GM18511 (cell line): Measurements from ENCODE around the gene DMAP1.

Source experiments
- ATAC-seq: cut with Tn5 transposase; IDR thresholded peaks from one replicate; pipeline ENCODE4 v1.9.1; 2021; ENCODE audit warnings: mild to moderate bottlenecking, moderate library complexity; ENCODE audit not compliant: unreplicated experiment

DMAP1 gene

GRCh38 chr1:44228218-44228617, 14.9 kb downstream of the DMAP1 start:
- no peak for ATAC-seq

- no peak for ATAC-seq
These were observed 16.3 kb downstream of the DMAP1 start for GRCh38 chr1:44229435-44230167.

GRCh38 chr1:44230796-44231195, 17.5 kb downstream of the DMAP1 start:
- no peak for ATAC-seq

GRCh38 chr1:44233593-44233992, 20.3 kb downstream of the DMAP1 start:
- ATAC-seq: no peak

- ATAC-seq: no peak
These were observed 22.5 kb downstream of the DMAP1 start for GRCh38 chr1:44235808-44236207.

- ATAC-seq: no peak
These were observed 23.4 kb downstream of the DMAP1 start for GRCh38 chr1:44236490-44237272.

GRCh38 chr1:44237721-44238457, 24.6 kb downstream of the DMAP1 start:
- ATAC-seq: no peak

- ATAC-seq: no peak
These were observed 25.4 kb downstream of the DMAP1 start for GRCh38 chr1:44238660-44239059.

GRCh38 chr1:44239331-44239960, 26.2 kb downstream of the DMAP1 start:
- no peak for ATAC-seq

GRCh38 chr1:44239961-44240371, 26.7 kb downstream of the DMAP1 start:
- no peak for ATAC-seq

- no peak for ATAC-seq
These were observed 27.8 kb downstream of the DMAP1 start for GRCh38 chr1:44240802-44241671.

- ATAC-seq: no peak
These were observed 29.5 kb downstream of the DMAP1 start for GRCh38 chr1:44242746-44243145.

- no peak for ATAC-seq
These were observed 30.7 kb downstream of the DMAP1 start for GRCh38 chr1:44243782-44244495.

GRCh38 chr1:44244986-44245385, 31.7 kb downstream of the DMAP1 start:
- no peak for ATAC-seq

- ATAC-seq: no peak
These were observed 33.5 kb downstream of the DMAP1 start for GRCh38 chr1:44246806-44247205.

- no peak for ATAC-seq
These were observed 36.3 kb downstream of the DMAP1 start for GRCh38 chr1:44249543-44249942.

- no peak for ATAC-seq
These were observed 37.0 kb downstream of the DMAP1 start for GRCh38 chr1:44250068-44250781.

GRCh38 chr1:44251486-44251885, 38.2 kb downstream of the DMAP1 start:
- no peak for ATAC-seq
